Left cardiac atrium (tissue), 2 donors: ENCODE measurements around the gene KREMEN1. TPM values are rescaled to one million over a fixed set of nuclear protein-coding genes. Genes with fewer than 3 reads are reported as not detected.

Source experiments
- total RNA-seq, 2 donors: library from RNA; stranded (reverse); fragmentation: NEBNext Ultra II Directional; extraction: Animal tissue kit (Norgen Biotek cat#: 25700); gene quantifications; one replicate each; pipeline ENCODE4 v1.2.1, GENCODE V29; 2021
- donor health status: DM: no; HTN: yes; CAD: no; lungs with severe emphysema.
- donor health status: DM: yes; HTN: yes; CAD: no.

Gene KREMEN1
- total RNA-seq, 2 donors from 2014 or later = 39.1 to 49.8 TPM

Other genes starting within 250 kb of the KREMEN1 start
- gene ZNRF3, start 189.5 kb upstream of the KREMEN1 start, total RNA-seq = 1 to 10 TPM; 5.2 to 6.6 TPM
- gene C22orf31, start 11.2 kb upstream of the KREMEN1 start, total RNA-seq = not detected
- gene EMID1, start 132.9 kb downstream of the KREMEN1 start, total RNA-seq = 1 to 10 TPM in 1 of 2 donors, under 1 TPM in 1; 0.52 to 1.8 TPM
- gene RHBDD3, start 194.9 kb downstream of the KREMEN1 start, total RNA-seq = 10 to 100 TPM; 15.6 to 19.0 TPM
- gene EWSR1, start 195.2 kb downstream of the KREMEN1 start, total RNA-seq = 100 to 1,000 TPM; 109 to 175 TPM
- gene GAS2L1, start 233.6 kb downstream of the KREMEN1 start, total RNA-seq = 10 to 100 TPM; 20.1 to 25.2 TPM
- 1 to 10 TPM; 1.0 to 3.1 TPM for gene RASL10A, start 242.7 kb downstream of the KREMEN1 start, total RNA-seq